SH-SY5Y (cell line): ENCODE data around the gene PPP3CB.

Source experiments
- GATA2 ChIP-seq: IDR thresholded peaks from 2 replicates; pipeline ENCODE4 v1.6.1; 2011; ENCODE audit warnings: mild to moderate bottlenecking, low read depth, low read length
- GATA3 ChIP-seq: IDR thresholded peaks from 2 replicates; pipeline ENCODE4 v1.6.1; 2011; ENCODE audit warnings: low read depth, mild to moderate bottlenecking, low read length, moderate library complexity

PPP3CB gene

GRCh38 chr10:73495884-73496674, at the start of gene PPP3CB:
PPP3CB (minus strand) TSS chr10:73496024; CDS start chr10:73495889, 135 bp downstream.
- TF ChIP-seq GATA3 (no peak), GATA2 (no peak)

- TF ChIP-seq GATA3, result no peak
- no peak for TF ChIP-seq GATA2
Observed at GRCh38 chr10:73545357-73545756, 49.5 kb upstream of the PPP3CB start.

- TF ChIP-seq GATA2 (no peak), GATA3 (no peak)
Observed at GRCh38 chr10:73537709-73538108, 41.9 kb upstream of the PPP3CB start.

- TF ChIP-seq GATA2, result no peak
- TF ChIP-seq GATA3, result no peak
Observed at GRCh38 chr10:73537288-73537687, 41.5 kb upstream of the PPP3CB start.

- TF ChIP-seq GATA3 (no peak), GATA2 (no peak)
Observed at GRCh38 chr10:73534857-73535256, 39.0 kb upstream of the PPP3CB start.

GRCh38 chr10:73529089-73529832, 33.4 kb upstream of the PPP3CB start:
- TF ChIP-seq GATA3 (no peak), GATA2 (no peak)

- TF ChIP-seq GATA3 (no peak), GATA2 (no peak)
Observed at GRCh38 chr10:73522263-73522662, 26.4 kb upstream of the PPP3CB start.

GRCh38 chr10:73519336-73519735, 23.5 kb upstream of the PPP3CB start:
- no peak for TF ChIP-seq GATA3
- TF ChIP-seq GATA2, result no peak

- TF ChIP-seq GATA2 (no peak), GATA3 (no peak)
Observed at GRCh38 chr10:73517166-73517888, 21.5 kb upstream of the PPP3CB start.

GRCh38 chr10:73512207-73512743, 16.5 kb upstream of the PPP3CB start:
- TF ChIP-seq GATA2 (no peak), GATA3 (no peak)

- TF ChIP-seq GATA2 (no peak), GATA3 (no peak)
Observed at GRCh38 chr10:73509695-73510094, 13.9 kb upstream of the PPP3CB start.

- TF ChIP-seq GATA2 (no peak), GATA3 (no peak)
Observed at GRCh38 chr10:73506491-73506890, 10.7 kb upstream of the PPP3CB start.

GRCh38 chr10:73506074-73506473, 10.2 kb upstream of the PPP3CB start:
- TF ChIP-seq GATA3 (no peak), GATA2 (no peak)

- TF ChIP-seq GATA2 (no peak), GATA3 (no peak)
Observed at GRCh38 chr10:73503037-73503436, 7.2 kb upstream of the PPP3CB start.

- TF ChIP-seq GATA2 (no peak), GATA3 (no peak)
Observed at GRCh38 chr10:73501651-73502050, 5.8 kb upstream of the PPP3CB start.
